Hepatocyte (in vitro differentiated cells): ENCODE results near the gene XXYLT1.

Experiments
- CTCF ChIP-seq: fragments of 200-600 bp; sonication (generic); IDR thresholded peaks from 2 replicates; pipeline ENCODE4 v1.5.1; 2016; ENCODE audit warnings: antibody characterized with exemption, mild to moderate bottlenecking; ENCODE audit not compliant: poor library complexity
- EZH2 ChIP-seq: fragments of 200-600 bp; sonication (generic); IDR thresholded peaks from 2 replicates; pipeline ENCODE4 v1.6.1; 2016; ENCODE audit warnings: antibody characterized with exemption, mild to moderate bottlenecking, borderline replicate concordance

GRCh38 chr3:195072916-195073564, 197.9 kb downstream of the XXYLT1 start:
- TF ChIP-seq CTCF (no peak), EZH2 (no peak)
